ENCODE data around the gene EBF3. TPM values are rescaled to one million over a fixed set of nuclear protein-coding genes. Genes with fewer than 3 reads are reported as not detected.

The EBF3 gene
- total RNA-seq, 1 experiment from 2014 or later: not detected

- intact Hi-C loops (cut with micrococcal nuclease): no loop called here
- peaks cover 15% of the 10 kb centered on the region for H3K9me3 Mint-ChIP-seq (ENCODE audit: unreplicated experiment)
- no peaks in the 10 kb centered on the region for H3K36me3 Mint-ChIP-seq (ENCODE audit: insufficient read depth, unreplicated experiment)
- CTCF ChIA-PET: interaction anchor here (0.8 to 0.9 kb wide), 2 partner anchors 27 to 216 kb away, joined by 3 read pairs; no protein-coding TSS in a partner anchor
- POLR2A ChIA-PET: no interaction called here
- no peaks in the 10 kb centered on the region for H3K27me3 Mint-ChIP-seq (ENCODE audit: insufficient read depth, unreplicated experiment)
- H3K4me1 Mint-ChIP-seq (ENCODE audit: insufficient read depth, unreplicated experiment): peaks cover 5% of the 10 kb centered on the region
- no peak for DNase-seq (ENCODE audit: unreplicated experiment)
- no peak for TF ChIP-seq CTCF (IDR thresholded peaks at IDR 0.05; ENCODE audit: unreplicated experiment)
- H3K4me3 Mint-ChIP-seq (ENCODE audit: unreplicated experiment): no peak overlapping the region
- no TSS peak for BruUV-seq (replicated peaks)
- no peak overlapping the region for H3K27ac Mint-ChIP-seq (ENCODE audit: low read depth, unreplicated experiment)
Observed at GRCh38 chr10:129973674-129974059, 9.6 kb upstream of the EBF3 start.

- ChIA-PET POLR2A (no interaction called here), CTCF (no interaction called here)
- no peak for TF ChIP-seq CTCF (IDR thresholded peaks at IDR 0.05; ENCODE audit: unreplicated experiment)
- Mint-ChIP-seq H3K4me3 (ENCODE audit: unreplicated experiment) (no peak overlapping the region), H3K36me3 (ENCODE audit: insufficient read depth, unreplicated experiment) (no peaks in the 10 kb centered on the region), H3K4me1 (ENCODE audit: insufficient read depth, unreplicated experiment) (peaks cover 5% of the 10 kb centered on the region), H3K9me3 (ENCODE audit: unreplicated experiment) (peaks cover 14% of the 10 kb centered on the region), H3K27me3 (ENCODE audit: insufficient read depth, unreplicated experiment) (no peaks in the 10 kb centered on the region), H3K27ac (ENCODE audit: low read depth, unreplicated experiment) (no peak overlapping the region)
- DNase-seq (ENCODE audit: unreplicated experiment): no peak
- intact Hi-C loops (cut with micrococcal nuclease): no loop called here
- no TSS peak for BruUV-seq (replicated peaks)
Observed at GRCh38 chr10:129972966-129973673, 9.0 kb upstream of the EBF3 start.

GRCh38 chr10:129972145-129972965 lies 8.3 kb upstream of the EBF3 start:
- no peaks in the 10 kb centered on the region for H3K27me3 Mint-ChIP-seq (ENCODE audit: insufficient read depth, unreplicated experiment)
- no TSS peak for BruUV-seq (replicated peaks)
- no peaks in the 10 kb centered on the region for H3K36me3 Mint-ChIP-seq (ENCODE audit: insufficient read depth, unreplicated experiment)
- peaks cover 5% of the 10 kb centered on the region for H3K4me1 Mint-ChIP-seq (ENCODE audit: insufficient read depth, unreplicated experiment)
- TF ChIP-seq CTCF (IDR thresholded peaks at IDR 0.05; ENCODE audit: unreplicated experiment): no peak
- intact Hi-C loops (cut with micrococcal nuclease): no loop called here
- no peak overlapping the region for H3K4me3 Mint-ChIP-seq (ENCODE audit: unreplicated experiment)
- H3K27ac Mint-ChIP-seq (ENCODE audit: low read depth, unreplicated experiment): no peak overlapping the region
- CTCF ChIA-PET: interaction anchor here (0.6 to 0.7 kb wide), 2 partner anchors 15 to 226 kb away, joined by 3 read pairs; no protein-coding TSS in a partner anchor
- no peak for DNase-seq (ENCODE audit: unreplicated experiment)
- peaks cover 8% of the 10 kb centered on the region for H3K9me3 Mint-ChIP-seq (ENCODE audit: unreplicated experiment)
- POLR2A ChIA-PET: no interaction called here

- no peak for DNase-seq (ENCODE audit: unreplicated experiment)
- no peaks in the 10 kb centered on the region for H3K36me3 Mint-ChIP-seq (ENCODE audit: insufficient read depth, unreplicated experiment)
- peaks cover 5% of the 10 kb centered on the region for H3K4me1 Mint-ChIP-seq (ENCODE audit: insufficient read depth, unreplicated experiment)
- intact Hi-C loops (cut with micrococcal nuclease): no loop called here
- no peak overlapping the region for H3K4me3 Mint-ChIP-seq (ENCODE audit: unreplicated experiment)
- BruUV-seq (replicated peaks): no TSS peak
- H3K27ac Mint-ChIP-seq (ENCODE audit: low read depth, unreplicated experiment): no peak overlapping the region
- CTCF ChIA-PET: interaction anchor here (0.6 to 0.7 kb wide), 4 partner anchors 14 to 227 kb away, joined by 3 to 6 read pairs (median 3); no protein-coding TSS in a partner anchor
- peaks cover 8% of the 10 kb centered on the region for H3K9me3 Mint-ChIP-seq (ENCODE audit: unreplicated experiment)
- POLR2A ChIA-PET: no interaction called here
- no peak for TF ChIP-seq CTCF (IDR thresholded peaks at IDR 0.05; ENCODE audit: unreplicated experiment)
- no peaks in the 10 kb centered on the region for H3K27me3 Mint-ChIP-seq (ENCODE audit: insufficient read depth, unreplicated experiment)
Observed at GRCh38 chr10:129971381-129972144, 7.5 kb upstream of the EBF3 start.
